ENCODE results near the gene GUSB.

Gene GUSB

DNA sequence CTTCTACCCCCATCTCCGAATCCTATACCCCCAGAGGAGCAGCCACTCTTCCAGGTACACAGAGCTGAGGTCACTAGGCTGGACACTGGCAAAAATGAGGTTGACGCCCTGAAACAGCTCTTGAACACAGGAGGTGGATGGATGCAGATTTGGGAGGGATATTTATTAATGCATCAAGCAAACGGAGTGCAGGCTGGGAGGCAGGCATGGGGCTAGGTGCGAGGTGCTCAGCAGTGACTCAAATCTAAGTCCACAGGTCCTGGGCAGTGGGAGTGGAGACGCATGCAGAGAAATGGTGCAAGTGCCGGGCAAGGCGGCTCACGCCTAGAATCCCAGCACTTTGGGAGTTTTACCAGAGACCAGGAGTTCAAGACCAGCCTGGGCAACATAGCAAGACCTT is 11.0 kb downstream of the GUSB start:
- Histone ChIP-seq H3K36me3 (replicated peaks in 1 of 2; ENCODE audit: control insufficient read depth in 2 of 2, insufficient read depth in 2 of 2, low read length in 2 of 2) (peaks cover 63 to 98% of the 10 kb centered on the region in 2 donors), H2BK120ac (ENCODE audit: low read depth, low read length) (no peak overlapping the region), H2BK12ac (ENCODE audit: low read length) (no peak overlapping the region)

DNA sequence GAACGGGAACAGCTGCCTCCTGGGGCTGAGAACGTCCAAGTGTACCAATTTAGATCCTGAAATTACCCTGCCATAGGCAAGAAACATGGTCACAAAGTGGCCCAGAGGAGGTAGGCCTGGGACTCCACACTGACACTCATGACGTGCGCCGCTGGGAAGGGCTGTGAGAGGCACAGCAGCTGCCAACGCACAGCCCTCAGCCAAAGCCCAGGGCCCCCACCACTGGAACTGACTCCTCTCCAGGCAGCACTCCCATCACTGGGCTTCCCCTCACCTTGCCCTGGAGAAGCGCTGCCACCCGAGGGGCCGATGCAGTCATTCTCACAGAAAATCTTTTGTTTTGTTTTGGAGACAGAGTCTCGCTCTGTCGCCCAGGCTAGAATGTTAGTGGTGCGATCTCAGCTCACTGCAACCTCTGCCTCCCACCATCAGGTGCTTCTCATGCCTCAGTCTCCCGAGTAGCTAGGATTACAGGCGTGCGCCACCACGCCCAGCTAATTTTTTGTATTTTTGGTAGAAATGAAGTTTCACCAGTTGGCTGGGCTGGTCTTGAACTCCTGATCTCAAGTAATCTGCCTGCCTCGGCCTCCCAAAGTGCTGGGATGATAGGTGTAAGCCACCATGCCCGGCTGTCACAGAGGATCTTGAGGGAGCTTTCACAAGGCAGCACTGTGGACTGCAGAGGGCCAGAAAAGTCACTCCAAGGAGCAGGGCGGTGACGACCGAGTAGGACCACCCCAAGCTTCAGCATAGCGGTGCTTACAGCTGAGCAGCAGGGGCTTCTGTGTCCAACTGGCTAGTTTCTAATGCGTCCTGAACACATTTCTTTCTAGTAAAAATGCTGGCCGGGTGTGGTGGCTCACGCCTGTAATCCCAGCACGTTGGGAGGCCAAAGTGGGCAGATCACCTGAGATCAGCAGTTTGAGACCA is 13.5 kb downstream of the GUSB start:
- Histone ChIP-seq H2BK120ac (ENCODE audit: low read depth, low read length) (no peak overlapping the region), H4K91ac (ENCODE audit: low read depth, low read length, poor library complexity) (no peak overlapping the region), H3K9me3 (replicated peaks in 1 of 2; ENCODE audit: control insufficient read depth in 2 of 2, insufficient read depth in 1 of 2, low read depth in 1 of 2, low read length in 2 of 2) (no peaks in the 10 kb centered on the region), H3K27ac (replicated peaks; ENCODE audit: low read length) (no peak overlapping the region), H2AFZ (ENCODE audit: low read length) (no peak overlapping the region), H3K79me1 (ENCODE audit: low read depth, low read length) (peaks cover under 1% of the 10 kb centered on the region), H4K8ac (ENCODE audit: low read depth, low read length) (no peak overlapping the region), H3K4me3 (ENCODE audit: low read length in 2 of 2) (no peak overlapping the region), H3K4ac (ENCODE audit: low read length) (no peak overlapping the region), H3K23ac (ENCODE audit: low read depth, low read length, poor library complexity) (no peak overlapping the region), H3K36me3 (replicated peaks in 1 of 2; ENCODE audit: control insufficient read depth in 2 of 2, insufficient read depth in 2 of 2, low read length in 2 of 2) (peaks cover 62 to 99% of the 10 kb centered on the region in 2 donors), H2BK5ac (ENCODE audit: low read length) (no peak overlapping the region), H3K4me2 (ENCODE audit: insufficient read depth, low read length, poor library complexity, severe bottlenecking) (no peak overlapping the region), H3K27me3 (ENCODE audit: control insufficient read depth in 3 of 3, insufficient read depth in 3 of 3, low read depth in 1 of 3, low read length in 3 of 3) (no peaks in the 10 kb centered on the region), H2BK12ac (ENCODE audit: low read length) (no peak overlapping the region), H3K9ac (ENCODE audit: low read depth, low read length, poor library complexity) (no peak overlapping the region), H3K14ac (ENCODE audit: low read length) (no peak overlapping the region), H2AK5ac (ENCODE audit: low read depth, low read length) (no peak overlapping the region), H3K4me1 (ENCODE audit: control insufficient read depth in 2 of 2, insufficient read depth in 1 of 2, low read depth in 1 of 2, low read length in 2 of 2) (no peaks in the 10 kb centered on the region), H3K18ac (ENCODE audit: low read length) (no peak overlapping the region), H2BK15ac (ENCODE audit: low read length) (no peak overlapping the region)
- DNase-seq (ENCODE audit: low spot score), result no peak
- no CpG with 5 or more reads among the region's 26 CpGs for WGBS, 2 donors (ENCODE audit: extremely low coverage in 2 of 2, insufficient read length in 2 of 2, insufficient replicate concordance in 1 of 2)

More for the DNA sequence above, 11.0 kb downstream of the GUSB start:
- H2BK5ac ChIP-seq (ENCODE audit: low read length), result no peak overlapping the region
- DNase-seq (ENCODE audit: low spot score), result no peak
- WGBS, 2 donors (ENCODE audit: extremely low coverage in 2 of 2, insufficient read length in 2 of 2, insufficient replicate concordance in 1 of 2), result no CpG with 5 or more reads among the region's 8 CpGs
- no peak overlapping the region for H3K4ac ChIP-seq (ENCODE audit: low read length)
- no peak overlapping the region for H3K9ac ChIP-seq (ENCODE audit: low read depth, low read length, poor library complexity)
- H4K91ac ChIP-seq (ENCODE audit: low read depth, low read length, poor library complexity), result no peak overlapping the region
- H3K14ac ChIP-seq (ENCODE audit: low read length), result no peak overlapping the region
- H3K18ac ChIP-seq (ENCODE audit: low read length), result no peak overlapping the region
- H2AK5ac ChIP-seq (ENCODE audit: low read depth, low read length), result no peak overlapping the region
- H3K4me2 ChIP-seq (ENCODE audit: insufficient read depth, low read length, poor library complexity, severe bottlenecking), result no peak overlapping the region
- H3K4me3 ChIP-seq (ENCODE audit: low read length in 2 of 2), result no peak overlapping the region
- H3K9me3 ChIP-seq (replicated peaks in 1 of 2; ENCODE audit: control insufficient read depth in 2 of 2, insufficient read depth in 1 of 2, low read depth in 1 of 2, low read length in 2 of 2), result no peaks in the 10 kb centered on the region
- H2BK15ac ChIP-seq (ENCODE audit: low read length), result no peak overlapping the region
- H3K23ac ChIP-seq (ENCODE audit: low read depth, low read length, poor library complexity), result no peak overlapping the region
- H3K27ac ChIP-seq (replicated peaks; ENCODE audit: low read length), result no peak overlapping the region
- no peaks in the 10 kb centered on the region for H3K4me1 ChIP-seq (ENCODE audit: control insufficient read depth in 2 of 2, insufficient read depth in 1 of 2, low read depth in 1 of 2, low read length in 2 of 2)
- H4K8ac ChIP-seq (ENCODE audit: low read depth, low read length), result no peak overlapping the region
- H2AFZ ChIP-seq (ENCODE audit: low read length), result no peak overlapping the region
- no peaks in the 10 kb centered on the region for H3K27me3 ChIP-seq (ENCODE audit: control insufficient read depth in 3 of 3, insufficient read depth in 3 of 3, low read depth in 1 of 3, low read length in 3 of 3)
- H3K79me1 ChIP-seq (ENCODE audit: low read depth, low read length), result peaks cover 1% of the 10 kb centered on the region

DNA sequence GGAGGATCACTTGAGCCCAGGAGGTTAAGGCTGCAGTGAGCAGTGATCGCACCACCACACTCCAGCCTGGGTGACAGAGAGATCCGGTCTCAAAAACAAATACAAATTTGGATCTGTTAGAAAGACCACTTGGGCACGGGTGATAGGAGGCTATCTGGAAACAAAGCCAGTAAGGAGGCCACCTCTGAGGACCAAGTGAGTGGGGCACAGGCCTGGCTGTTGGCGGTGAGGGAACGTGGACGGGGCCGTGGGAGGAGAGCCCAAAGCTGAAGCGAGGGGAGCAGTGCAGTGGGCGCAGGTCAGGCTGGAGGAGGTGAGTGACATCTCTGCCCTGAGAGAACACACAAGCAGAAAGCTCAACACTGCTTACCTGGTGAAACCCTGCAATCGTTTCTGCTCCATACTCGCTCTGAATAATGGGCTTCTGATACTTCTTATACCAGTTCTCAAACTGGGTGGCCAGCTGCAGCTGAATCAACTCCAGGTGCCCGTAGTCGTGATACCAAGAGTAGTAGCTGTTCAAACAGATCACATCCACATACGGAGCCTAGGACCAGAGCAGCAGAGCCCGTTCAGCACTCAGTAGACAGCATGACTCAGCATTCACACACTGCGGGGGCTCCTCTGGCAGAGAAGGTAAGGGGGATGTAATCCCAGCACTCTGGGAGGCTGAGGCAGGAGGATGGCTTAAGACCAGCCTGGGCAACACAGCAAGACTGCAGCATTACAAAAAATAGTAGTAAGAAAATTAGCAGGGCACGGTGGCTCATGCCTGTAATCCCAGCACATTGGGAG is 14.5 kb downstream of the GUSB start:
- no CpG with 5 or more reads among the region's 17 CpGs for WGBS, 2 donors (ENCODE audit: extremely low coverage in 2 of 2, insufficient read length in 2 of 2, insufficient replicate concordance in 1 of 2)
- DNase-seq (ENCODE audit: low spot score), result no peak

DNA sequence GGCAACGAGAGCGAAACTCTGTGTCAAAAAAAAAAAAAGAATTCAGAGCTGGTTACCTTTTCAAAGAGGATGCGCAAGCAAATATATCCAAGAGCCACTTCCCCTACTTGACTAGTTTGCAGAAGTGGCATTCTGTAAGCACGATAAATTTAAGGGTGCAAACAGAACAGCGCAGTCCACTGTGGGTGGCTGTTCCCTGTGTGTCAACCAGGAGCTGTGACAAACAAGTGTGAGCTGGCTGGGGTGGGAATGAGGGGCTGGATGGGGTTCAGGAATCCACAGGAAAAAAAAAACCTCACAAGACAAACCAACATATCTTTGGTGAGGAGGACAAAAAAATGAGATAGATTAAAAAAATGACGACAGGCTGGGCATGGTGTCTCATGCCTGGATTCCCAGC is 15.9 kb downstream of the GUSB start:
- no peak overlapping the region for H2BK5ac ChIP-seq (ENCODE audit: low read length)
- no peak overlapping the region for H2AK5ac ChIP-seq (ENCODE audit: low read depth, low read length)
- no peak overlapping the region for H2BK15ac ChIP-seq (ENCODE audit: low read length)
- peaks cover 63 to 99% of the 10 kb centered on the region in 2 donors for H3K36me3 ChIP-seq (replicated peaks in 1 of 2; ENCODE audit: control insufficient read depth in 2 of 2, insufficient read depth in 2 of 2, low read length in 2 of 2)
- no peak for DNase-seq (ENCODE audit: low spot score)
- WGBS, 2 donors (ENCODE audit: extremely low coverage in 2 of 2, insufficient read length in 2 of 2, insufficient replicate concordance in 1 of 2), result no CpG with 5 or more reads among the region's 6 CpGs
- no peak overlapping the region for H4K91ac ChIP-seq (ENCODE audit: low read depth, low read length, poor library complexity)
- H3K4me2 ChIP-seq (ENCODE audit: insufficient read depth, low read length, poor library complexity, severe bottlenecking), result no peak overlapping the region
- no peak overlapping the region for H2BK120ac ChIP-seq (ENCODE audit: low read depth, low read length)
- H3K9ac ChIP-seq (ENCODE audit: low read depth, low read length, poor library complexity), result no peak overlapping the region
- H3K4ac ChIP-seq (ENCODE audit: low read length), result no peak overlapping the region
- H3K18ac ChIP-seq (ENCODE audit: low read length), result no peak overlapping the region
- no peaks in the 10 kb centered on the region for H3K9me3 ChIP-seq (replicated peaks in 1 of 2; ENCODE audit: control insufficient read depth in 2 of 2, insufficient read depth in 1 of 2, low read depth in 1 of 2, low read length in 2 of 2)
- no peak overlapping the region for H3K23ac ChIP-seq (ENCODE audit: low read depth, low read length, poor library complexity)
- no peak overlapping the region for H4K8ac ChIP-seq (ENCODE audit: low read depth, low read length)
- H3K27ac ChIP-seq (replicated peaks; ENCODE audit: low read length), result no peak overlapping the region
- no peaks in the 10 kb centered on the region for H3K27me3 ChIP-seq (ENCODE audit: control insufficient read depth in 3 of 3, insufficient read depth in 3 of 3, low read depth in 1 of 3, low read length in 3 of 3)
- no peak overlapping the region for H2BK12ac ChIP-seq (ENCODE audit: low read length)
- no peak overlapping the region for H3K14ac ChIP-seq (ENCODE audit: low read length)
- no peak overlapping the region for H2AFZ ChIP-seq (ENCODE audit: low read length)
- no peaks in the 10 kb centered on the region for H3K4me1 ChIP-seq (ENCODE audit: control insufficient read depth in 2 of 2, insufficient read depth in 1 of 2, low read depth in 1 of 2, low read length in 2 of 2)
- H3K4me3 ChIP-seq (ENCODE audit: low read length in 2 of 2), result no peak overlapping the region
- H3K79me1 ChIP-seq (ENCODE audit: low read depth, low read length), result peaks cover 2% of the 10 kb centered on the region

More for the DNA sequence above, 14.5 kb downstream of the GUSB start:
- no peak overlapping the region for H2BK15ac ChIP-seq (ENCODE audit: low read length)
- no peaks in the 10 kb centered on the region for H3K9me3 ChIP-seq (replicated peaks in 1 of 2; ENCODE audit: control insufficient read depth in 2 of 2, insufficient read depth in 1 of 2, low read depth in 1 of 2, low read length in 2 of 2)
- no peak overlapping the region for H2BK120ac ChIP-seq (ENCODE audit: low read depth, low read length)
- no peak overlapping the region for H2AK5ac ChIP-seq (ENCODE audit: low read depth, low read length)
- no peak overlapping the region for H3K27ac ChIP-seq (replicated peaks; ENCODE audit: low read length)
- H3K27me3 ChIP-seq (ENCODE audit: control insufficient read depth in 3 of 3, insufficient read depth in 3 of 3, low read depth in 1 of 3, low read length in 3 of 3), result no peaks in the 10 kb centered on the region
- no peak overlapping the region for H3K23ac ChIP-seq (ENCODE audit: low read depth, low read length, poor library complexity)
- no peak overlapping the region for H3K14ac ChIP-seq (ENCODE audit: low read length)
- peaks cover 60 to 99% of the 10 kb centered on the region in 2 donors for H3K36me3 ChIP-seq (replicated peaks in 1 of 2; ENCODE audit: control insufficient read depth in 2 of 2, insufficient read depth in 2 of 2, low read length in 2 of 2)
- no peaks in the 10 kb centered on the region for H3K4me1 ChIP-seq (ENCODE audit: control insufficient read depth in 2 of 2, insufficient read depth in 1 of 2, low read depth in 1 of 2, low read length in 2 of 2)
- no peak overlapping the region for H3K4me3 ChIP-seq (ENCODE audit: low read length in 2 of 2)
- no peak overlapping the region for H4K8ac ChIP-seq (ENCODE audit: low read depth, low read length)
- H3K9ac ChIP-seq (ENCODE audit: low read depth, low read length, poor library complexity), result no peak overlapping the region
- H2BK5ac ChIP-seq (ENCODE audit: low read length), result no peak overlapping the region
- no peak overlapping the region for H2AFZ ChIP-seq (ENCODE audit: low read length)
- H2BK12ac ChIP-seq (ENCODE audit: low read length), result no peak overlapping the region
- no peak overlapping the region for H3K18ac ChIP-seq (ENCODE audit: low read length)
- H3K79me1 ChIP-seq (ENCODE audit: low read depth, low read length), result peaks cover 2% of the 10 kb centered on the region
- H3K4me2 ChIP-seq (ENCODE audit: insufficient read depth, low read length, poor library complexity, severe bottlenecking), result no peak overlapping the region
- H4K91ac ChIP-seq (ENCODE audit: low read depth, low read length, poor library complexity), result no peak overlapping the region
- no peak overlapping the region for H3K4ac ChIP-seq (ENCODE audit: low read length)

Measured in neuronal stem cell (in vitro differentiated cells).